Measurements from ENCODE around the gene FBN1. TPM values are rescaled to one million over a fixed set of nuclear protein-coding genes. Genes with fewer than 3 reads are reported as not detected.

The FBN1 gene
- total and polyA plus RNA-seq, 10 of the 15 experiments (the other 5 are each of a cell fraction or from before 2014, with no cell fraction given), result 2.2 to 15.3 (median 7.0) TPM

DNA sequence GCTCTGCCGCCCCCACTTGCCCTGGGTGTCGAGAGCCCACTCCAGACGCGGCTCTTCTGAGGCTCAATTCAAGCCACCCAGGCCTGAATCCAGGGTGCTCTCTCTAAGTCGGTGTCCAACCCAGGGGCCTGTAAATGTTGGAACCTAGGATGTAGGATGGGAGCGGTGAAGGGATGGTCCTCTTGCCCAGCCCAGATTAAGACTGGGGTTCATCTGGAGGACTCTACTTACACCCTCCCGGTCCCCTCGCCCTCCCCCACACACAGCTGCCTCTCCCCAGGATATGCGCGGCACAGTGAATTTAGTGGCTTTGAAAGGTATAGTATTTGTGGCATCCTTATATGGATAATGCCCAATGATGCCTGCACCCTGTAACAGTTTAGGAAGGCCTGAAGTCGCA is 822 bp upstream of the FBN1 start:
- TF ChIP-seq HDGF (IDR thresholded peaks at IDR 0.05) (no peak), HCFC1 (IDR thresholded peaks at IDR 0.05; ENCODE audit: low read length) (no peak), TCF7 (IDR thresholded peaks at IDR 0.05; ENCODE audit: borderline replicate concordance) (no peak), PML (IDR thresholded peaks at IDR 0.05; ENCODE audit: low read length) (no peak), MEF2B (IDR thresholded peaks at IDR 0.05; ENCODE audit: partially characterized antibody, poor library complexity, severe bottlenecking) (no peak), CBFB (IDR thresholded peaks at IDR 0.05; ENCODE audit: low read depth) (no peak), ZNF207 (IDR thresholded peaks at IDR 0.05; ENCODE audit: borderline replicate concordance) (no peak), HDAC2 (IDR thresholded peaks at IDR 0.05) (no peak), BMI1 (IDR thresholded peaks at IDR 0.05; ENCODE audit: borderline replicate concordance) (no peak), SIN3A (IDR thresholded peaks at IDR 0.05; ENCODE audit: low read depth, low read length) (no peak), KAT2A (conservative IDR thresholded peaks at IDR 0.05; ENCODE audit: control insufficient read depth, low read depth, low read length) (no peak), CBX3 (IDR thresholded peaks at IDR 0.05; ENCODE audit: borderline replicate concordance, low read depth) (no peak)
- H3K36me3 ChIP-seq (ENCODE audit: control insufficient read depth in 2 of 2, insufficient read depth in 2 of 2, low read length in 1 of 2), result no peaks in the 10 kb centered on the region
- 60% methylated on average over 11 of the region's 11 CpGs for WGBS (ENCODE audit: insufficient coverage, insufficient replicate concordance, low lambda C conversion rate, missing lambda C conversion rate)
- BruUV-seq (replicated peaks), result no TSS peak
- intact Hi-C loops (cut with micrococcal nuclease; ENCODE audit: unreplicated experiment), result loop anchor here (5.0 kb wide), 1 partner anchor 151 kb away; no protein-coding TSS in a partner anchor
- in situ Hi-C loops (cut with MboI), result no loop called here
- ChIA-PET RAD21 (ENCODE audit: unreplicated experiment) (no interaction called here), CTCF (interaction anchor here (0.9 kb wide), 1 partner anchor 274 kb away, joined by 4 read pairs; no protein-coding TSS in a partner anchor), SMC1A (ENCODE audit: uncharacterized antibody, unreplicated experiment) (interaction anchor here (1.3 kb wide), 1 partner anchor 8 kb away, joined by 5 read pairs; no protein-coding TSS in a partner anchor), POLR2A (interaction anchor here (1.0 kb wide), 1 partner anchor 63 kb away, joined by 3 read pairs; no protein-coding TSS in a partner anchor)
- peak overlapping the region; percentile 56 for H3K27ac ChIP-seq (ENCODE audit: control insufficient read depth, insufficient read depth)
- H3K79me2 ChIP-seq (ENCODE audit: control insufficient read depth, insufficient read depth, low read length), result peaks cover 13% of the 10 kb centered on the region
- H3K4me1 ChIP-seq (ENCODE audit: control insufficient read depth, insufficient read depth, low read length), result peaks cover 8% of the 10 kb centered on the region; the same call in 1 of the 2 replicates
- H3K9ac ChIP-seq (ENCODE audit: control insufficient read depth, insufficient read depth, low read length), result peak overlapping the region; percentile 85
- no peak for ATAC-seq
- H3K4me2 ChIP-seq (ENCODE audit: control insufficient read depth, insufficient read depth), result peak overlapping the region; percentile 81
- peak overlapping the region; percentile 71 for H2AFZ ChIP-seq (ENCODE audit: control insufficient read depth, low read depth, low read length)
- no peaks in the 10 kb centered on the region for H3K9me3 ChIP-seq (replicated peaks; ENCODE audit: control insufficient read depth, insufficient read depth, low read length)
- H3K27me3 ChIP-seq (replicated peaks in 1 of 2; ENCODE audit: control insufficient read depth in 2 of 2, insufficient read depth in 2 of 2, low read length in 1 of 2), result no peaks in the 10 kb centered on the region
- H4K20me1 ChIP-seq (ENCODE audit: control insufficient read depth, insufficient read depth), result no peaks in the 10 kb centered on the region
- peak overlapping the region; percentile 79 for H3K4me3 ChIP-seq
- FAIRE-seq, result no peak
- DNase-seq (ENCODE audit: low read depth, low spot score), result no peak
